DMS53 (cell line): Measurements from ENCODE around the gene POLR2E.
"Not testable (repeated sequence)": the region's sequence is repeated elsewhere in the genome, so short reads cannot be mapped to it uniquely, and the experiment has no call there.

Experiments used
- DNase-seq: peaks from one replicate; lab custom pipeline; 2025; lab: John Stamatoyannopoulos, UW

Gene POLR2E

DNA sequence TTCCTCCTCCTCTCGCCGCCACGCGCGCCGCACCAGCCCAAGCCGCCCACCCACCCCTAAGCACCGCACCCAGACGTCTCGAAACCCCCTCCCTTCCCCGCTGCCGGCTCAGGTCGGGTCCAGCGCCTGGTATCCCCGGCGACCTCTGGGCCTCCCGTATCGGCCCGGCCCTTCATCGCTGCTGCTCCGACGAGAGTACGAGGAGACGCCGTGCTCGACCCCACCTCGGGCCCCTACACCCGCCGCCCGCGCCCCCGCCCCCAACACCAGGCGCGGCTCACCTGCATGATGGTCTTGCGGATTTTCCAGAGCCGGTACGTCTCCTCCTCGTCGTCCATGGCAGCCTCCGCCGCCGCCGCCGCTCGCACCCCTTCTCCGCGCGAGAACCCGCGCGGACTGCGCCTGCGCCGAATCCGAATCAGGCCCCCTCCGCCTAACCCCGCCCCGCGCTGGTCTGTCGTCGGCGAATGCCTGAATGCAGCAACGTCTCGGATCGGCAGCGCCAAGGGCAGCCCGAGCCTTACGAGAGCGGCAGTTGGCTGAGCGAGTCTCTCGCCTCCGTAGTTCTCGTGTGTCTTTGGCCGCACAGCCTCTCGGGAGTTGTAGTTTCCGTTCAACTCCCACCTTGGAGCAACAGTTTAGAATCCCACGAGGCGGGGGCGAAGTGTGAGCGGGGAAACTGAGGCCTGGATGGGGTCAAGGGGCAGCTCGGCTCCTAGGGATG is at the start of gene POLR2E:
Gene POLR2E (minus strand): TSS at position 398 of the 724 bp plus-strand sequence. CDS start 60 bp downstream, at position 338.
- DNase-seq: peak; percentile 98

DNA sequence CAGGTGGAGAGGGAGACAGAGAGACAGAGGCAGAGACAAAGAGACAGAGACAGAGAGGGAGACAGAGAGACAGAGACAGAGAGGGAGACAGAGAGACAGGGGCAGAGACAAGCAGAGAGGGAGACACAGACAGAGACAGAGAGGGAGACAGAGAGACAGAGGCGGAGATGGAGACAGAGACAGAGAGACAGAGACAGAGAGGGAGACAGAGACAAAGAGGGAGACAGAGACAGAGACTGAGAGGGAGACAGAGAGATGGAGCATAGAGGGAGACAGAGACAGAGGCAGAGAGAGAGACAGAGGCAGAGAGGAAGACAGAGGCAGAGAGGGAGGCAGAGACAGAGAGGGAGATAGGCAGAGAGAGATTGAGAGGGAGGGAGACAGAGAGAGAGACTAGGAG is 49.6 kb upstream of the POLR2E start:
- no peak for DNase-seq

DNA sequence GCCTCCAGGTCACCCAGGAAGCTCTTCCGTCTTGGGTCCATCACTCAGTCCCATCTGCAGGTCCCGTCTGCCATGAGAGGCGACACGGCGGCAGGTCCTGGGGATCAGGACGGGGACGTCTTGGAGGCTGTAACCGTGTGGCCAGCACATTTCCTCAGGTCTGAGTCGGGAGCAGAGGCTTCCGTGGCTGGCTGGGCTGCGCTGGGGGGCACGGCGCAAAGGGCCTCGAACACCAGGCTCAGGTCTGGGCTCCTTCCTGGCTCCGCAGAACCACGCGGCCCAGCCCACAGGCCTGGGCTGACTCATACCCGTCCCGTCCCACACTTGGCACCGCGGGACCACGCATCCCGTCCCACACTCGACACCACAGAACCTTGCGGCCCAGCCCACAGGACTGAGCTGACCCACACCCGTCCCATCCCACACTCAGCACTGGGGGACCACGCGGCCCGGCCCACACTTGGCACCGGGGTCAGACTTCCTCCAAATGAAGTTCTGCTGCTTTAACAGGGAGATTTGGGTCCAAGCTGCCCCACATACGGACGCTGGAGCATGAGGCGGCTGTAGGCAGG is 48.7 kb upstream of the POLR2E start:
- no peak for DNase-seq

DNA sequence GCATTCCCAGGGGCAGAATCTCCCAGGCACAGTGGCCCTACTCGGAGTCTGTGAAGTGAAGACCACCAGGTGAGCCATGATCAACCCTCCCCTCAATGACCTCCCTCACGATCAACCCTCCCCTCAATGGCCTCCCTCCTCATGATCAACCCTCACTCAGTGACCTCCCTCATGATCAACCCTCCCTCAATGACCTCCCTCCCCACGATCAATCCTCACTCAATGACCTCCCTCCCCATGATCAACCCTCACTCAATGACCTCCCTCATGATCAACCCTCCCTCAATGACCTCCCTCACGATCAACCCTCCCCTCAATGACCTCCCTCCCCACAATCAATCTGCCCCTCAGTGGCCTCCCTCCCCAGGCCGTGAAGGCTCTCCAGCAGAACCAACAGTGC is 46.8 kb upstream of the POLR2E start:
- no peak for DNase-seq

DNA sequence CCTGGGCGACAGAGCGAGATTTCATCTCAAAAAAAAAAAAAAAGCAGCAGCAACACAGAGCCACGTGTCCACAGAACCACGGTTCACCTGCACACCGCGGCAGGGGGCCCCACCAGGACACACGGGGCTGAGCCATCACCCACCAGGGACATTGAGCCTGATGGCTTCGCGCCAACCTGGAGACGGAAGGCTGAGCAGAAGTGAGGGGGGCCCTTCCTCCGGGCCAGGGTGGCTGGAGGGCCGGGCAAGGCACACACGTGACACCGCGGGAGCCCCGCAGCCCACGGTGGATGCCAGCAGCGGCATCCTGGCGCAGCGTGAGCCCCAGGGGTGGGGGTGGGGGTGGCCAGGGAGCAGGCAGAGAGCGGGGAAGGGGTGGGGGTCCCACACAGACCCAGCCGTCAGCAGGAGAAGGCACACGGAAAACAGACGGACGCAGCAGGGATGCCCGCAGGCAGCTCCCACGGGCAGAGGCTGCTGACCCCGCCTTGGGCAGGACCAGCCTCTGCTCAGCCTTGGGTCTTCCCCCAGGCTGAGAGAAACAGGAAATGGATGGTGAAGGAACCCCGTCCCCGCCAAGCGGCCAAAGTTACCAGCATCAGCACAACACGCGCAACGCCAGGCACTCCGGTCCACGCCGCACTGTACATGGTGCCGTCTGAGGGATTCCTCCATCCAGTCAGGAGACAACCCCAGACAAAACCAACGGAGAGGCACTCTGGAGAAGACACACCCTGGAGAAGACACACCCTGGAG is 45.3 kb upstream of the POLR2E start:
- no peak for DNase-seq

DNA sequence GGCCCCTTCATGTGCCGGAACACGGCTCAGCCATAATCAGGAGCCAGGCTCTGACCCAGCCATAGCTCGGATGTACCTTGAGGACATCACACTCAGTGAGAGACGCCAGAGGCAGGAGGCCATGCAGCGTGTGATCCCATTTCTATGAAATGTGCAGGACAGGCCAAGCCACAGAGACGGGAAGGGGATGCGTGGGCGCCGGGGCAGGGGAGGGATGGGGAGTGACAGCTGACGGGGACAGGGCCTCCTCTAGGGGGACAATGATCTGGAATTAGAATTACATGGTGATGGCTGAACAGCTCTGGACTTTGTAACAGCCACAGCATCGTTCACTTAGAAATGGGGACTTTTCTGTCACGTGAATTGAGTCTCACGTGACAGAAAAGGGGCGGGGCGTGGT is 44.0 kb upstream of the POLR2E start:
- DNase-seq: no peak

DNA sequence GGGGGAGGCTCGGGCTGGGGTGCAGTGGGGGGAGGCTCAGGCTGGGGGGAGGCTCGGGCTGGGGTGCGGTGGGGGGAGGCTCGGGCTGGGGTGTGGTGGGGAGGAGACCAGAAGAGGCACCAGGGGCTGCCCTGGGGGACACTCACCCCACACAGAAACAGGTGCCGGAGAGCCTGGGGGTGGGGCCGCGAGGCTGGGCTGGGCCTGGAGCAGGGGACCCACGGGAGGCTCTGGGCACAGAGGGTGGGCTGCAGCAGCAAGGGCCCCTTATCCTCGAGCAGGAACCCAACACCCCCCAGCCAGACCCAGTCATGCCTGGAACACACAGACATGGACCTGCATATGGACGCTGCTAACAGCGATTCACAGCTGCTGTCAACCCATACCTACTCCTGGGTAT is 42.9 kb upstream of the POLR2E start:
- no peak for DNase-seq

DNA sequence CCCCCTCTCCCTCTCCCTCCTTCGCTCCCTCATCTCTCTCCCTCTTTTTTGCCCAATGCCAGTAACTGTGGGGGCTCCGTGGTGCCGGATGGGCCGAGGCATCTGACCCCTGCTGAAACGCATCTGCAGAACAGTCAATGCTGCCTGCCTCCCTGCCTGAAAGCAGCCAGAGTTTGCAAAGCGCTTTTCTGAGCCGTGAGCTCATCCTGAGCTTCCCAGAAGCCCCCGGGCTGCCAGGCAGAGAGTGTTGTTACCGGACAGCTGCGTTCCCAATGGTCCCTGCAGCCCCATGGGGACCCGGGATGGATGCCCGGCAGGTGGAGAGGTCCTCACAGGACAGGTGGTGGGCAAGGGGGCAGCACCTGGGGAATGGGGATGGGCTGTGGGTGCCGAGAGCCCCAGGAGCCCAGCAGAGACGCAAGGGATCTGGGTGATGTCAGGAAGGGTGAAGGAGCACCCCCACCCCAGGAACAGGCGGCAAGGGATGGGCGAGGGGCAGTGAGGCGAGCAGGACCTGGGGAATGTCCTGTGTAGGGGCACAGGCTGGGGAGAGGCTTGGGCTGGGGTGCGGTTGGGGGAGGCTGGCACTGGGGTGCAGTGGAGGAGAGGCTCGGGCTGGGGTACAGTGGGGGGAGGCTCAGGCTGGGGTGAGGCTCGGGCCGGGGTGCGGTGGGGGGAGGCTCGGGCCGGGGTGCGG is 41.6 kb upstream of the POLR2E start:
- no peak for DNase-seq

DNA sequence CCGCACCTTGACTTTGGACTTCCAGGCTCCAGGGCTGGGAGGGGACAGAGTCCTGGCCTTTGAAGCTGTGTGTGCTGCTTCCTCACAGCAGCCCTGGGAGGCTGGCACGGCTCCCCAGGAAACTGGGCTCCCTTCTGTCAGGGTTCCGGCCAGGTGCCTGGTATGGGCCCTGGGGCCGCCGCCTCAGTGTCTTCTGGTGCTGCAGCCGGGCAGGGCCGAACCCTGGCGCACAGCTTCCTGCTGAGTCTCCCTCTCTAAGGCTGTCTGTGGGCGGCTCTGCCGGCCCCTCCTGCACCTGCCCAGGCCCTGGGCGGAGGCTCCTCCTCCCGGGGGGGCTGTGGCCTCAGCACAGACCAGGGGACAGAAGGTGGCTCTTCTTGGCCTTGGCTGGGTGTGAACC is 41.0 kb upstream of the POLR2E start:
- DNase-seq: no peak

DNA sequence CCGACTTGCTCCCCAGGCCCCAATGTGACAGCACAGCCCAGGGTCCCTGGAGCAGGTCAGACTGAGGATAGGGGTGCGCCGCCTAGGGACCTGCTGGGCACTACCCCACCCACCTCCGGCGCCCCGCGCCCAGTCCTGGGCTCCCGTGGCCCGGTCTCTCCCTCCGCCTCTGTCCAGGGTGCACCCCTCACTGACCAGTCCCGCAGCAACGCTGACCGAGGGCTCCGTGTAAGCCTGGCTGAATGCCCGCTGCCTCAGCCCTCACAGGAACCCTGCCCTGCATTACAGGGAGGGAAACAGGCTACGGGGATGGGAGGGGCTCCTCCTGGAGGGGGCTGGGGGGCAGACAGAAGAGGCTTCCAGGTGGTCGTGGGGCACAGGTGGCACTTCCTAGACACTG is 40.3 kb upstream of the POLR2E start:
- DNase-seq: no peak

DNA sequence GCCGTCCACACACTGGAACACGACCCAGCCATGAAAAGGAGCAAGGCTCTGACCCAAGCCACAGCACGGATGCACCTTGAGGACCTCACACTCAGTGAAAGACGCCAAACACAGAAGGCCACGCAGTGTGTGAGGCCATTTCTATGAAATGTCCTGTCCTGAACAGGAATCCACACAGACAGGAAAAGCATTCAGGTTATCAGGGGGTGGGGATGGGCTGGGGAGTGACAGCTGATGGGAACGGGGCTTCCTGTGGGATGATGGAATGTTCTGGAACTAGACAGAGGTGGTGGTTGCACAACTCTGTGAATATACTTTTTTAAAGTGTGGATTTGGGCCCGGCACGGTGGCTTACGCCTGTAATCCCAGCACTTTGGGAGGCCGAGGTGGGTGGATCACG is 39.3 kb upstream of the POLR2E start:
- no peak for DNase-seq

DNA sequence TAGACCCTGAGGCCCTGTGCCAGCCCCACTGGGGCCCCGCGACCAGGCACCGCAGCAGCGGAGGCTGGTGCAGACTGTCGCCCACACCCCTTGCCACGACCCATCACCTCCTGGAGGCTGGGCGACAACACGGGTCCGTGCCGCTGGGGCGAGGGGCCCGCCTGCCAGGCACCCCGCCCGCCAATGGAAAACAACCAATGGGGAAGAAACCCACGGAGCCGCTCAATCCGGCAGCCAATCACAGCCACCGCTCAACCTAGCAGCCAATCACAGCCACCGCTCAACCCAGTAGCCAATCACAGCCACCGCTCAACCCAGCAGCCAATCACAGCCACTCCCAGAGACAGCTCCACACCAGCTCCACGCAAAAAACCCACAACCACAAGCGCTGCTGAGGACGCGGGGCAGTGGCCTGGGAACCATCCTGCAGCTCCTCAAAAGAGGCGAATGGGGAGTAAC is 38.3 kb upstream of the POLR2E start:
- DNase-seq: no peak

DNA sequence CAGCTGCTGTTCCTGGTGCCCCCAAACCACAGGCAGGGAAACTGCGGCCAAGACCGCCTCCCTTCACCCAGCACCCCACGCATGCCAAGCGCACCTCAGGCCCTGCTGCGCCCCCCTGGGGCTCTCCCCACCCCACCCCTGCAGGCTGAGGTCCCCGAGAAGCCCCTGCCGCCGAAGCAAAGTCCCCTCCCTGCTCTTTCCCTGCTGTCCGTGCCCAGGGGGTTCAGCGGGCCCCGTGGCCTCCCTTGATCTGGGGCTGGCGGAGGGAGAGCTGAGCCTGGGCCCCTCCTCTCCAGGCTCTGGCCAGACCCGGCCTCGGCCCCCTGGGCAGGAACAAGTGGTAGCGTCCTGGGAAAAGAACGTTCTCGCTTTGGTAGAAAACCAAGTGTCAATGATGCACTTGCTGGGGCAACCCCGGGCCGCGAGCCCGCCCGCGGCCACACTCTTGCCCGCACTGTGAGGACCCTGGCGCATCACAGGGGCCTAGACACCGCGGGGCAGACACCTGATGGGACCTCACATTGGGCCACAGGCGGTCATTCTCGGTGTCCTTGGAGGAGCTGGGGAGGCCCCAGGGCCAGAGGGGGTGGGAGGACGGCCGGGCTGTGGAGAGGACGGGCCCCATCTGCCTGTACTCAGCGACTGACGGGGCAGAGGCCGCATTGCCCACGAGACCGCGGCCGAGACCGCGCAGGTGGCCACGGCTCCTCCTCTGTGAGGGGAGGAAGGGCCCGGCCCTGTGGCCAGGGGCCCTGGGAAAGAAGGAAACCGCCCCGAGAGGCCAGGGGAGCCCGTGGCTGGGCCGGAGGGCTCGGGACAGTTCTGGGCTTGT is 37.6 kb upstream of the POLR2E start:
- no peak for DNase-seq

DNA sequence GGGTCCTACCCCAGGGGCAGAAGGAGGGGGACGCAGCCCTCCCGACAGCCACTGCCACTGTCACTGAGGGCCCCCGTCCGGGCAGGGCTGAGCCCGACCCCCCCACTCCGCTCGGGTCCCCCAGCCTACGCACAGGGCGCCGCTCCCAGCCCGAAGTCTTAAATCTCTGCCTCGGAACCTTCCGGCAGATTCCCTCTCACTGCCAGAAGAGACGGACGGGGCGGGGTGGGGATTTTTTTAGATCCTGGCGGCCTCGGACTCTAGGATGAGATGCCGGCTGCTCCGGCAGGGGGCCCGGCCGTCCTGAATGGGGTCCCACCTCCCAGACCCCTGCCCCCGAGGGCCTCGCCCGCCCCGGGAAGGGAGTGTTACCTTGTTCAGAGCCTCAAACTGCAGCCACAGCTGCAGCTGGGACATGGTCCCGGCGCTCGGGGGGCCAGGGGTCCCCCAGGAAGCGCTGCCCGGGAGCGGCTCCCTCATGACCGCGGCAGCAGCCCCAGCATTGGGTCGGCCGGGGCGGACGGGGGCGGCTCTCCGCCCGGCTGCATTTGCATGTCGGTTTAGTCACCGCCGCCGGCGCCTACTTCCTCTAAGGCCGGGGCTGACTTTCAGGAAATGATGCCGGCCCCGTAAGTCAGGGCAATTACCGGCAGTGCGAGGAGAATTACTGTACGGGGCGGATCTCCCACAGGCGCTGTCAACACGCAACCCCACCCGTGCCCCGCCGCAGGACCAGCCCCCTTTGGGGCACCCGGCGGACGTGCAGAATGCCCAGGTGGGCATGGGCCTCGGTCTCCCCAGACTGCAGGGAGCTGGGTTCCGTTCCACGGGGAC is 36.8 kb upstream of the POLR2E start:
- no peak for DNase-seq

DNA sequence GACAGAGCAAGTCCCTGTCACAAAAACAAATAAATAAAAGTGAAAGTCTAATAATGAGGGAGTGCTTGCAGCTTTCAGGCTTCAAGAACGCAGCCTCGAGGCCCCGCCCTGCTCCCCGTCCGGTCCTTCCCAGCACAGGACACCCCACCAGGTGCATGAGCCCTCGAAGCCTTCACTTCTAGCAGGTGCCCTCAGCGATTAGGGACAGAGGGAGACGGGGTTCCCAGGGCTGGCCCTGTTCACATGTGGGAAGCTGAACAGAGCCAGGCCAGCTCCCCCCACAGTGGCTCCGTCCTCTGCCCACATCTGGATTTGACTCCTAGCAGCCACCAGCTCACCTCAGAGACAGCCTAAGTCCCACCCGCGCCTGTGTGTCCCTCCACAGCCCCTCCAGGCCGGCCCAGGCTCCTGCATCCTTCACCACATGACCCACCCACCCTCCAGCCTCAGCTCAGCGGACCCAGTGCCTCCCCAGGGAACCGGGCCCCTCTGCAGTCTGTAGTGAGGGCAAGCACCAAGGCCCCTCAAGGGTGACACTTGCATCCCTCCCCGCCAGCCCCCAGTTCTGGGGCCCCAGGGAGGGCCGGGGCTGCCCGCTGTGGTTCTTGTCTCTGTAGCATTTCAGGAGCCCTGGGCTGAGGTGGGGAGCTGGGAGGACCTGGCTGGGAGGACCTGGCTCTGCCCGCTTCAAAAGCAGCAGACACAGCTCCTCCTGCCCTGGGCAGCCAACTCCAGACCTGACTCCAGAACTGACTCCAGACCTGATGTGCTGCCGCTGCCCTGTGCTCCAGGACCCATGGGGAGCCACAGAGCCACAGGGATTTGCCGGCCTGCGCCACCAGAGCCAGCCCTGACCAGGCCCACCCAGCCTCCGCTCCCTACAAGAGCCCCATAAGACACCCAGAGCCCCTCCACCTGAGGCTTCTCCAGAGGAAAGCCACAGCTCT is 35.9 kb upstream of the POLR2E start:
- no peak for DNase-seq

DNA sequence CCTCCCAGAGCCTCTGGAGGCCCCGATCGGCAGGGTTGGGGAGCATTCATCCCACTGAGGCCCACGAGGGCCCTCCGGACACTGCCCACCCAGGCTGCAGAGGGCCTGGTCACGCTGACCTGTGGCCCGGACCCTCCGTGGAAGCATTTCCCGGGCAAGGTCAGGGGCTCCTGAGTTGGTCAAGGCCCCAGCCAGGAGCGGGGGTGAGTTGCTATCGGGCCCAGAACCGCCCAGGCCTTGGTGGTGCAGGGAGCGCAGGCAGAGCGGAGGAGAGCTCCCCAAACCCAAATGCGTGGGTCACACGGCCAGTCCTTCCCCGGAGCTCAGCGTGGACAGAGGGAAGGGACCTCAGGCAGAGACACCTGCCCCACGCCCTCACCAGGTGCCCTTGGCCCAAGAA is 34.4 kb upstream of the POLR2E start:
- DNase-seq: no peak

DNA sequence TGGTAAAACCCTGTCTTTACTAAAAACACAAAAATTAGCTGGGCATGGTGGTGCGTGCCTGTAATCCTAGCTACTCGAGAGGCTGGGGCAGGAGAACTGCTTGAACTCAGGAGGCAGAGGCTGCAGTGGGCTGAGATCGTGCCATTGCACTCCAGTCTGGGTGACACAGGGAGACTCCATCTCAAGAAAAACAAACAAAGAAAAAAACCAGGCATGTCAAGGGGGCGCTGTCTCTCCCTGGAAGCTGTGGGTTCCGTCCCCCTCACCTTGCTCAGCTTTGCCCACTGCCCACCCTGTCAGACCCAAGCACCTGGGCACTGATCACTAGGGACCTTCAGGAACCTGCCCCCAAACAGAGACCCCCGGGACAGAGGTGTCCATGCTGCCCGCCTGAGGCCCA is 33.9 kb upstream of the POLR2E start:
- not testable (repeated sequence) for DNase-seq

DNA sequence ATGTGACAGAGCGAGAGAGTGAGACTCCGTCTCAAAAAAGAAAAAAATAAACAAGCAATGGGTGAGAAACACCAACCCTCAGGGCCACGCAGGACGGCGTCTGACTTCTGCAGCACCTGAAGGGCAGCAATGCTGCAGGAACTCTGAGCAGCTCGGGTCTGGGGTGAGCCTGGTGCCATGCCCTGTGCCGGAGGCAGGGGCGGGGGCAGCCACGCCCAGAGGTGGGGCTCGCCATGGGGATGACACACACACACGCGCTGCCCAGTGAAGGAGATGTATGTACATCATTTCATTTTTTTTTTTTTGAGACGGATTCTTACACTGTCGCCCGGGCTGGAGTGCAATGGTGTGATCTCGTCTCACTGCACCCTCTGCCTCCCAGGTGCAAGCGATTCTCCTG is 32.9 kb upstream of the POLR2E start:
- no peak for DNase-seq

DNA sequence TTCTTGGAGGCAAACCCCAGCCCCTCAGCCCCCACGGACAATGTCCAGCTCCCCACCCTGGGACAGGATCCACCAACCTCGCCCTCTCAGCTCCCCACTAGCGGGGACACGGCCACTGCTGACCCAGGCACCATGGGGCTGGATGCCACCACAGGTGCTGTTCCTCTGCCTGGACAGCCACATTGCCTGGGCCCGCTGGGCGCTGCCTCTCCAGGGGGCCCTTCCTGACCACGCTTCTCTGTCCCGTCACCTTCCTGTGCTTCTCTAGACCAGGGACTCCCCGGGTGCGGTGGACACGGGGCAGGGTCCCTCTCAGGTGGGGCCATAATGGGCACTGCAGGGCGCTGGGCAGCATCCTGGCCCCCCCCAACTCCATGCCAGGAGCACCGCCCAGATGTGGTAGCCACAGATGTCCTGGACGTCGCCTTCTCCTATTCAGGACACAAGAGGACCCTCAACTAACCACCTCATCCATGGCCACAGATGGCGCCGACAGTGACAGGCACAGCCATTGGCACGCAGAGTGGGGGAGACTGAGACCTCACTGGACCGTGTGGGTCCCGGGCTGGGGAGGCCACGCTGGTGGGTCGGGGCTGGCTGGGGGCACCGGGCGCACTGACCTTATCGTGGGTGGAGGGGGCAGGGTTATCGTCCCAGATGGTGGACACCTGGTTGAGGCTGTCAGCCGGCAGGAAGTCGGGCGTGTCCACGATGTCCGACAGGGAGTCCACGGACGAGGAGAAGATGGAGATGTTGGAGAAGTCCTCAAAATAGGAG is 32.0 kb upstream of the POLR2E start:
- no peak for DNase-seq
